Endodermal cell (in vitro differentiated cells): ENCODE measurements around the gene HLA-DMB. TPM values are rescaled to one million over a fixed set of nuclear protein-coding genes. Genes with fewer than 3 reads are reported as not detected.

ENCODE experiments used
- DNase-seq: peaks from one replicate; pipeline ENCODE4 v3.0.0-alpha.2; 2017
- H3K27ac ChIP-seq: 2 replicates; pipeline ENCODE4 v1.5.1; 2013; ENCODE audit warnings: mild to moderate bottlenecking, low read depth, low read length, moderate library complexity
- H3K27me3 ChIP-seq: 2 replicates; pipeline ENCODE4 v1.6.1; 2013; ENCODE audit warnings: mild to moderate bottlenecking, low read length, moderate library complexity; ENCODE audit not compliant: insufficient read depth, control insufficient read depth, poor library complexity, severe bottlenecking
- H3K36me3 ChIP-seq: 2 replicates; pipeline ENCODE4 v1.7.0; 2013; ENCODE audit warnings: mild to moderate bottlenecking, low read length, moderate library complexity; ENCODE audit not compliant: control insufficient read depth, insufficient read depth
- H3K4me1 ChIP-seq: one replicate; pipeline ENCODE4 v1.7.0; 2013; ENCODE audit warnings: low read length; ENCODE audit not compliant: control insufficient read depth, insufficient read depth
- H3K4me3 ChIP-seq: 2 replicates; pipeline ENCODE4 v1.5.1; 2013; ENCODE audit warnings: mild to moderate bottlenecking, low read length, moderate library complexity
- H3K9ac ChIP-seq: 2 replicates; pipeline ENCODE4 v1.6.1; 2013; ENCODE audit warnings: mild to moderate bottlenecking, low read length, moderate library complexity; ENCODE audit not compliant: poor library complexity, severe bottlenecking; ENCODE audit errors: extremely low read depth
- H3K9me3 ChIP-seq: 2 replicates; pipeline ENCODE4 v1.6.1; 2013; ENCODE audit warnings: mild to moderate bottlenecking, low read length, moderate library complexity; ENCODE audit not compliant: control insufficient read depth
- H3K27ac Mint-ChIP-seq: 2 replicates; pipeline ENCODE4 v1.8.0; 2020; ENCODE audit warnings: mixed read lengths
- H3K27me3 Mint-ChIP-seq: 2 replicates; pipeline ENCODE4 v1.8.0; 2021; ENCODE audit warnings: mild to moderate bottlenecking, mixed read lengths; ENCODE audit not compliant: insufficient read depth
- H3K36me3 Mint-ChIP-seq: 2 replicates; pipeline ENCODE4 v1.8.0; 2020; ENCODE audit warnings: low read depth, mixed read lengths
- H3K4me1 Mint-ChIP-seq: 2 replicates; pipeline ENCODE4 v1.8.0; 2020; ENCODE audit warnings: mixed read lengths
- H3K4me3 Mint-ChIP-seq: 2 replicates; pipeline ENCODE4 v1.8.0; 2020; ENCODE audit warnings: mild to moderate bottlenecking, moderate library complexity, mixed read lengths
- H3K9me3 Mint-ChIP-seq: 2 replicates; pipeline ENCODE4 v1.8.0; 2020; ENCODE audit warnings: mild to moderate bottlenecking, mixed read lengths
- CTCF ChIP-seq: fragments of 200-600 bp; sonication (generic); conservative IDR thresholded peaks from 2 replicates; pipeline ENCODE4 v1.5.0; 2021; ENCODE audit warnings: antibody characterized with exemption, mild to moderate bottlenecking
- WGBS, 2 experiments: methylation state at CpG; one replicate each; pipeline versions ENCODE4 v1.1.5 to v1.1.7; 2013; ENCODE audit warnings: missing lambda C conversion rate in 2 of 2, mixed read lengths in 1 of 2; ENCODE audit not compliant: insufficient coverage in 1 of 2, insufficient read length in 1 of 2; 5-methylcytosine and 5-hydroxymethylcytosine counted together
- total RNA-seq, 2 donors: library from RNA; stranded (reverse); fragmentation: NEBNext Ultra II Directional in 1 of 2; extraction: Animal tissue kit (Norgen Biotek cat#: 25700) in 1 of 2; gene quantifications; 2 replicates in 1 of 2; 3 replicates in 1 of 2; pipeline ENCODE4 v1.2.1, GENCODE V29; 2021

The HLA-DMB gene
- total RNA-seq, 2 donors from 2014 or later, result 0.24 to 1.8 TPM

GRCh38 chr6:32932132-32932868 is 8.5 kb downstream of the HLA-DMB start:
- Mint-ChIP-seq H3K4me3 (no peak overlapping the region), H3K36me3 (no peaks in the 10 kb centered on the region), H3K4me1 (no peaks in the 10 kb centered on the region), H3K27ac (no peak overlapping the region), H3K27me3 (peaks cover 36% of the 10 kb centered on the region), H3K9me3 (no peaks in the 10 kb centered on the region)
- peaks cover 43% of the 10 kb centered on the region for H3K27me3 ChIP-seq
- H3K4me1 ChIP-seq, result no peaks in the 10 kb centered on the region
- no peaks in the 10 kb centered on the region for H3K36me3 ChIP-seq
- H3K27ac ChIP-seq, result no peak overlapping the region
- 84% methylated on average over 6 to 7 of the region's 7 CpGs for WGBS, 2 experiments
- H3K9ac ChIP-seq, result no peak overlapping the region
- no peaks in the 10 kb centered on the region for H3K9me3 ChIP-seq
- no peak overlapping the region for H3K4me3 ChIP-seq
- DNase-seq, result no peak
- TF ChIP-seq CTCF, result no peak

GRCh38 chr6:32931211-32931610 is 9.6 kb downstream of the HLA-DMB start:
- Histone ChIP-seq H3K9me3 (no peaks in the 10 kb centered on the region), H3K27me3 (peaks cover 36% of the 10 kb centered on the region), H3K4me1 (no peaks in the 10 kb centered on the region), H3K4me3 (no peak overlapping the region), H3K9ac (no peak overlapping the region), H3K36me3 (no peaks in the 10 kb centered on the region), H3K27ac (no peak overlapping the region)
- no peak for DNase-seq
- H3K36me3 Mint-ChIP-seq, result no peaks in the 10 kb centered on the region
- no peak overlapping the region for H3K27ac Mint-ChIP-seq
- peaks cover 33% of the 10 kb centered on the region for H3K27me3 Mint-ChIP-seq
- no peak overlapping the region for H3K4me3 Mint-ChIP-seq
- WGBS, 2 experiments, result 92 to 100% methylated on average over 1 of the region's 1 CpG
- H3K9me3 Mint-ChIP-seq, result no peaks in the 10 kb centered on the region
- TF ChIP-seq CTCF, result no peak
- no peaks in the 10 kb centered on the region for H3K4me1 Mint-ChIP-seq

- Histone ChIP-seq H3K9me3 (no peaks in the 10 kb centered on the region), H3K36me3 (no peaks in the 10 kb centered on the region), H3K9ac (no peak overlapping the region), H3K27ac (no peak overlapping the region), H3K4me3 (no peak overlapping the region), H3K27me3 (peaks cover 18% of the 10 kb centered on the region), H3K4me1 (no peaks in the 10 kb centered on the region)
- Mint-ChIP-seq H3K4me3 (no peak overlapping the region), H3K36me3 (no peaks in the 10 kb centered on the region), H3K27me3 (peaks cover 8% of the 10 kb centered on the region), H3K9me3 (no peaks in the 10 kb centered on the region), H3K4me1 (no peaks in the 10 kb centered on the region), H3K27ac (no peak overlapping the region)
- no peak for DNase-seq
- no peak for TF ChIP-seq CTCF
- 91 to 100% methylated on average over 1 to 2 of the region's 2 CpGs for WGBS, 2 experiments
Measured at GRCh38 chr6:32922083-32922482, 18.7 kb downstream of the HLA-DMB start.
